ENCODE data around the gene SEH1L.

DNA sequence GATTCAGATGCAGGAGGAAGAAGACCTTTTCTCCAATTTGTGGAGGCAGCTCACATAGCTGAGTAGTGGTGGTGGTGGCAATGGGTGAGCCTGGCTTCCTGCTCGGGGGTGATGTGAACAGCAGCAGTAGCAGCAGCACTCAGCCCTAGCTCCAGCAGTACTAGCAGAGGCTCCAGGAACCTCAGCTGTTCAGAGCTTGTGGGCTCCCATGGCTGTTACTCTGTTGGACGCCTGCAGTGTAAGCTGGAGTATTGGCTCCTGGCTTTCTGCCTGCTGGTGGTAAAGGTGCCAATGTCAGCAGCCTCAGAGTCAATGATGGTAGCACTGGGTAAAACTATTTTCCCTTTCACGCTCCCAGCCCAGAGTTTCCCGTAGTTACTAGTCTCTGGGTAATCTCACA lies 3.1 kb upstream of the SEH1L start:
- TF ChIP-seq EZH2phosphoT487 (IDR thresholded peaks at IDR 0.05; ENCODE audit: insufficient read depth, low read depth) = no peak
- TF ChIP-seq EZH2 (IDR thresholded peaks at IDR 0.05; ENCODE audit: insufficient read depth, poor library complexity, severe bottlenecking) = no peak

Measured in GM23248 (cell line).